Esophagus muscularis mucosa (tissue), 4 donors: Measurements from ENCODE around the gene ADAMTS10. TPM values are rescaled to one million over a fixed set of nuclear protein-coding genes. Genes with fewer than 3 reads are reported as not detected.
"Not testable (repeated sequence)": the region's sequence is repeated elsewhere in the genome, so short reads cannot be mapped to it uniquely, and the experiment has no call there.

Experiments
- DNase-seq: peaks from one replicate; pipeline ENCODE4 v3.0.0-alpha.2; 2017; ENCODE audit errors: extremely low spot score
- H3K27ac ChIP-seq, 4 donors: fragments of 200-600 bp; sonication (generic); replicated peaks in 1 of 4; 1 replicate in 3 of 4; 2 replicates in 1 of 4; pipeline ENCODE4 v1.5.1; 2016 to 2019; ENCODE audit warnings: mild to moderate bottlenecking in 1 of 4
- H3K27me3 ChIP-seq, 4 donors: fragments of 200-600 bp; sonication (generic); one replicate each; pipeline versions ENCODE4 v1.5.1 to v1.6.0; 2016 to 2019
- H3K36me3 ChIP-seq, 4 donors: fragments of 200-600 bp; sonication (generic); one replicate each; pipeline ENCODE4 v1.5.1; 2016 to 2019
- H3K4me1 ChIP-seq, 4 donors: fragments of 200-600 bp; sonication (generic); one replicate each; pipeline ENCODE4 v1.5.1; 2016 to 2019
- H3K4me3 ChIP-seq, 4 donors: fragments of 200-600 bp; sonication (generic); 1 replicate in 2 of 4; 2 replicates in 2 of 4; pipeline ENCODE4 v1.5.1; 2016 to 2019; ENCODE audit warnings: mild to moderate bottlenecking in 4 of 4, moderate library complexity in 1 of 4
- H3K9me3 ChIP-seq, 4 donors: fragments of 200-600 bp; sonication (generic); 1 replicate in 3 of 4; 2 replicates in 1 of 4; pipeline ENCODE4 v1.5.1; 2016 to 2019
- CTCF ChIP-seq, 3 experiments: fragments of 200-600 bp in 2 of 3; fragments of 450-650 bp in 1 of 3; sonication (generic) in 2 of 3; IDR thresholded peaks; one replicate each; pipeline ENCODE4 v1.5.1; 2017 to 2019; ENCODE audit warnings: antibody characterized with exemption in 3 of 3, mild to moderate bottlenecking in 2 of 3, moderate library complexity in 1 of 3
- EP300 ChIP-seq: sonication (generic); formaldehyde crosslinking; IDR thresholded peaks from one replicate; pipeline ENCODE4 v1.6.1; 2017; ENCODE audit warnings: antibody characterized with exemption
- POLR2A ChIP-seq: fragments of 450-650 bp; IDR thresholded peaks from one replicate; pipeline ENCODE4 v1.6.1; 2017; ENCODE audit warnings: antibody characterized with exemption, moderate library complexity, mild to moderate bottlenecking, low read depth
- POLR2AphosphoS5 ChIP-seq, 2 donors: sonication (generic); formaldehyde crosslinking; IDR thresholded peaks; one replicate each; pipeline ENCODE4 v1.6.1; 2017; ENCODE audit warnings: antibody characterized with exemption in 2 of 2
- WGBS: methylation state at CpG from one replicate; pipeline ENCODE4 v1.1.5; 2018; 5-methylcytosine and 5-hydroxymethylcytosine counted together
- intact Hi-C: fragments of 100-400 bp; cut with DNase I; formaldehyde crosslinking; loops from one replicate; pipeline ENCODE4 v1.15.1; 2023
- total RNA-seq, 4 donors: library from RNA; depleted of rRNA; stranded (reverse); fragments of >200 nt; gene quantifications; one replicate each; pipeline versions ENCODE4 v1.1.0 to v1.2.1, GENCODE V29; 2016

Gene ADAMTS10
- total RNA-seq, 4 donors from 2014 or later: 13.1 to 25.7 (median 20.3) TPM

GRCh38 chr19:8617984-8618383 lies 7.5 kb upstream of the ADAMTS10 start:
- H3K27ac ChIP-seq: no peak overlapping the region
- DNase-seq: no peak
- no peaks in the 10 kb centered on the region for H3K9me3 ChIP-seq
- whole genome bisulfite sequencing: 79% methylated on average over 4 of the region's 4 CpGs
- no peaks in the 10 kb centered on the region for H3K4me1 ChIP-seq
- intact Hi-C loops: loop anchor here (5.0 kb wide), 1 partner anchor 36 kb away; no protein-coding TSS in a partner anchor
- H3K4me3 ChIP-seq: no peak overlapping the region
- peaks cover 0 to 14% (median 0%) of the 10 kb centered on the region in 4 donors for H3K27me3 ChIP-seq
- no peaks in the 10 kb centered on the region for H3K36me3 ChIP-seq
- TF ChIP-seq POLR2AphosphoS5 (IDR thresholded peaks at IDR 0.05) (no peak), POLR2A (no peak), EP300 (no peak), CTCF (IDR thresholded peaks at IDR 0.05) (no peak)

GRCh38 chr19:8617325-8617724 lies 6.8 kb upstream of the ADAMTS10 start:
- H3K27me3 ChIP-seq: peaks cover 0 to 14% (median 0%) of the 10 kb centered on the region in 4 donors
- not testable (repeated sequence) for H3K9me3 ChIP-seq, H3K27ac ChIP-seq, H3K4me3 ChIP-seq, H3K4me1 ChIP-seq, H3K36me3 ChIP-seq, DNase-seq
- intact Hi-C loops: loop anchor here (5.0 kb wide), 1 partner anchor 35 kb away; no protein-coding TSS in a partner anchor
- WGBS: 76% methylated on average over 15 of the region's 15 CpGs

GRCh38 chr19:8616861-8617260 lies 6.3 kb upstream of the ADAMTS10 start:
- H3K27ac ChIP-seq: no peak overlapping the region
- intact Hi-C loops: loop anchor here (5.0 kb wide), 1 partner anchor 35 kb away; no protein-coding TSS in a partner anchor
- WGBS: 79% methylated on average over 6 of the region's 6 CpGs
- TF ChIP-seq POLR2A: no peak
- TF ChIP-seq CTCF (IDR thresholded peaks at IDR 0.05): no peak
- TF ChIP-seq EP300: no peak
- TF ChIP-seq POLR2AphosphoS5 (IDR thresholded peaks at IDR 0.05): no peak
- peaks cover 0 to 14% (median 0%) of the 10 kb centered on the region in 4 donors for H3K27me3 ChIP-seq
- no peak for DNase-seq
- H3K4me1 ChIP-seq: peaks cover 0 to 4% (median 4%) of the 10 kb centered on the region in 4 donors
- H3K4me3 ChIP-seq: no peak overlapping the region
- H3K36me3 ChIP-seq: no peaks in the 10 kb centered on the region
- no peaks in the 10 kb centered on the region for H3K9me3 ChIP-seq

- Histone ChIP-seq H3K27ac (no peak overlapping the region), H3K4me3 (no peak overlapping the region), H3K9me3 (no peaks in the 10 kb centered on the region), H3K36me3 (no peaks in the 10 kb centered on the region), H3K27me3 (peaks cover 0 to 9% (median 0%) of the 10 kb centered on the region in 4 donors), H3K4me1 (peaks cover 5 to 12% (median 11%) of the 10 kb centered on the region in 4 donors)
- TF ChIP-seq CTCF (IDR thresholded peaks at IDR 0.05): peak; percentile 79 to 86 (median 85)
- TF ChIP-seq POLR2AphosphoS5 (IDR thresholded peaks at IDR 0.05): peak in 1 of 2 donors; percentile 31
- no peak for TF ChIP-seq EP300
- DNase-seq: no peak
- intact Hi-C loops: loop anchor here (5.0 kb wide), 1 partner anchor 34 kb away; no protein-coding TSS in a partner anchor
- 33% methylated on average over 23 of the region's 23 CpGs for WGBS
These were observed 5.5 kb upstream of the ADAMTS10 start for GRCh38 chr19:8615813-8616596.

- H3K4me1 ChIP-seq: peaks cover 5 to 20% (median 15%) of the 10 kb centered on the region in 4 donors
- no peak for DNase-seq
- no peak overlapping the region for H3K27ac ChIP-seq
- H3K27me3 ChIP-seq: no peaks in the 10 kb centered on the region
- TF ChIP-seq EP300: no peak
- intact Hi-C loops: loop anchor here (5.0 kb wide), 1 partner anchor 33 kb away; no protein-coding TSS in a partner anchor
- H3K36me3 ChIP-seq: no peaks in the 10 kb centered on the region
- no peaks in the 10 kb centered on the region for H3K9me3 ChIP-seq
- 22% methylated on average over 6 of the region's 6 CpGs for WGBS
- no peak overlapping the region for H3K4me3 ChIP-seq
These were observed 4.5 kb upstream of the ADAMTS10 start for GRCh38 chr19:8615024-8615423.
